GM23338 (cell line): ENCODE results near the gene SPRR1B. TPM values are rescaled to one million over a fixed set of nuclear protein-coding genes. Genes with fewer than 3 reads are reported as not detected.

ENCODE experiments used
- ATAC-seq: fragments of 200-7000 bp; cut with Tn5 transposase; 3 replicates; pipeline ENCODE4 v1.9.1; 2020
- DNase-seq: peaks from one replicate; pipeline ENCODE4 v3.0.0-alpha.2; 2015; ENCODE audit warnings: low spot score
- H2AFZ ChIP-seq: fragments of 200-600 bp; sonication (generic); 2 replicates; pipeline ENCODE4 v1.8.0; 2016; ENCODE audit warnings: antibody characterized with exemption, mild to moderate bottlenecking, moderate library complexity
- H3F3A ChIP-seq: fragments of 200-600 bp; sonication (generic); replicated peaks from 2 replicates; pipeline ENCODE4 v1.8.0; 2017; ENCODE audit warnings: antibody characterized with exemption, mixed run types, low read depth
- H3K27ac ChIP-seq: fragments of 200-600 bp; sonication (generic); 2 replicates; pipeline ENCODE4 v1.6.1; 2016; ENCODE audit warnings: low read depth
- H3K27me3 ChIP-seq: fragments of 200-600 bp; sonication (generic); 2 replicates; pipeline ENCODE4 v1.8.0; 2016; ENCODE audit warnings: mild to moderate bottlenecking, mixed run types, moderate library complexity; ENCODE audit not compliant: insufficient read depth
- H3K36me3 ChIP-seq: fragments of 200-600 bp; sonication (generic); 2 replicates; pipeline ENCODE4 v1.8.0; 2016; ENCODE audit warnings: mild to moderate bottlenecking; ENCODE audit not compliant: insufficient read depth
- H3K4me1 ChIP-seq: fragments of 200-600 bp; sonication (generic); 2 replicates; pipeline ENCODE4 v1.8.0; 2016; ENCODE audit warnings: mild to moderate bottlenecking, moderate library complexity; ENCODE audit not compliant: insufficient read depth
- H3K4me2 ChIP-seq: fragments of 200-600 bp; sonication (generic); 2 replicates; pipeline ENCODE4 v1.7.1; 2017; ENCODE audit warnings: mixed run types
- H3K4me3 ChIP-seq: fragments of 200-600 bp; sonication (generic); 2 replicates; pipeline ENCODE4 v1.6.1; 2016; ENCODE audit warnings: mixed run types
- H3K79me2 ChIP-seq: fragments of 200-600 bp; sonication (generic); replicated peaks from 2 replicates; pipeline ENCODE4 v1.8.0; 2017; ENCODE audit warnings: mild to moderate bottlenecking; ENCODE audit not compliant: insufficient read depth
- H3K9me2 ChIP-seq: fragments of 200-600 bp; sonication (generic); 2 replicates; pipeline ENCODE4 v1.8.0; 2017; ENCODE audit not compliant: insufficient read depth
- H4K20me1 ChIP-seq: fragments of 200-600 bp; sonication (generic); replicated peaks from 2 replicates; pipeline ENCODE4 v1.8.0; 2017; ENCODE audit warnings: mild to moderate bottlenecking; ENCODE audit not compliant: insufficient read depth
- H3K27ac Mint-ChIP-seq: 2 replicates; pipeline ENCODE4 v1.8.0; 2020; ENCODE audit warnings: inconsistent platforms, mild to moderate bottlenecking, moderate library complexity, mixed read lengths
- H3K27me3 Mint-ChIP-seq: 3 replicates; pipeline ENCODE4 v1.8.0; 2022; ENCODE audit warnings: low read depth, mild to moderate bottlenecking, moderate library complexity, mixed read lengths, inconsistent platforms; ENCODE audit not compliant: insufficient read depth, poor library complexity
- H3K36me3 Mint-ChIP-seq: 3 replicates; pipeline ENCODE4 v1.8.0; 2021; ENCODE audit warnings: low read depth, mild to moderate bottlenecking, inconsistent platforms, moderate library complexity, mixed read lengths
- H3K4me1 Mint-ChIP-seq: 3 replicates; pipeline ENCODE4 v1.8.0; 2020; ENCODE audit warnings: mild to moderate bottlenecking, inconsistent platforms, mixed read lengths
- H3K4me3 Mint-ChIP-seq: 3 replicates; pipeline ENCODE4 v1.8.0; 2021; ENCODE audit warnings: moderate library complexity, mild to moderate bottlenecking, inconsistent platforms, mixed read lengths
- H3K9me3 Mint-ChIP-seq: 3 replicates; pipeline ENCODE4 v1.8.0; 2020; ENCODE audit warnings: moderate library complexity, mild to moderate bottlenecking, inconsistent platforms, mixed read lengths
- CREB1 ChIP-seq: fragments of 250-450 bp; sonication (Bioruptor Pico); IDR thresholded peaks from 2 replicates; pipeline ENCODE4 v1.5.0; 2020; ENCODE audit warnings: low read depth, mild to moderate bottlenecking, moderate library complexity
- CTCF ChIP-seq, 2 experiments: fragments of 200-600 bp in 1 of 2; sonication (generic) in 1 of 2; conservative IDR thresholded peaks; 2 replicates each; pipeline versions ENCODE4 v1.5.1 to v1.6.1; 2016 to 2017; ENCODE audit warnings: antibody characterized with exemption in 2 of 2, low read depth in 2 of 2, mild to moderate bottlenecking in 2 of 2, moderate library complexity in 1 of 2
- ETS1 ChIP-seq: IDR thresholded peaks from 2 replicates; pipeline ENCODE4 v1.6.1; 2016; ENCODE audit warnings: antibody characterized with exemption
- NANOG ChIP-seq: IDR thresholded peaks from 2 replicates; pipeline ENCODE4 v1.6.1; 2016; ENCODE audit warnings: antibody characterized with exemption, borderline replicate concordance
- REST ChIP-seq: IDR thresholded peaks from one replicate; pipeline ENCODE4 v1.6.1; 2018; ENCODE audit warnings: antibody characterized with exemption; ENCODE audit not compliant: unreplicated experiment
- ZNF114 ChIP-seq: fragments of 250-450 bp; sonication (Bioruptor Pico); IDR thresholded peaks from 2 replicates; pipeline ENCODE4 v1.5.0; 2020; ENCODE audit warnings: mild to moderate bottlenecking, moderate library complexity
- polyA plus RNA-seq: library from polyadenylated mRNA; unstranded; fragments of >200 nt; fragmentation: Nextera tagmentation; extraction: Ambion mirVana; gene quantifications from 2 replicates; pipeline ENCODE4 v1.2.1, GENCODE V29; 2016
- total RNA-seq: library from RNA; depleted of rRNA; stranded (reverse); fragments of >200 nt; shearing (Covaris generic); gene quantifications from 2 replicates; pipeline ENCODE4 v1.2.3, GENCODE V29; 2014

The SPRR1B gene
- total and polyA plus RNA-seq, 2 experiments from 2014 or later = not detected

DNA sequence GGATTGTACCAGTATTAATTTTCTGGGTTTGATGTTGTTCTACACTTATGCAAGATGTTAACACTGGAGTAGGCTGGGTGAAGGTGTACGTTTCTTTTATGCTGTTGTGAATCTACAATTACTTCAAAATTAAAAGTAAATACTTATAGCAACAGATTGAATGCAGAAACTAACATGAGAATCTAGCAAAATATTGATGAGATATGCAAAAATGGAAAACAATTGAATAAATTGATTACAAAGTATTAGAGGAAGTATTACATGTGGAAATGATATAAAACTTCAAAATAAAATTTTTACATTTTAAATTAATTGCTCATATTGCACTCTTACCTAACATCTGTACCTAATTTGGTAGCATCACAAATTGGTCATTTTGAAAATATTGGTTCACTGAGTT is 35.2 kb upstream of the SPRR1B start:
- H3K27ac ChIP-seq = no peak overlapping the region
- peaks cover 8% of the 10 kb centered on the region; the same call in 2 of the 3 replicates for H3K9me3 Mint-ChIP-seq
- DNase-seq = no peak
- H4K20me1 ChIP-seq = no peaks in the 10 kb centered on the region
- no peak overlapping the region for H2AFZ ChIP-seq
- H3K36me3 Mint-ChIP-seq = no peaks in the 10 kb centered on the region; the same call in 2 of the 3 replicates
- no peak for TF ChIP-seq REST
- TF ChIP-seq NANOG = no peak
- no peak for TF ChIP-seq ETS1
- TF ChIP-seq ZNF114 (CRISPR knock-in tag) = no peak
- no peak for TF ChIP-seq CTCF (conservative IDR thresholded peaks at IDR 0.05; ENCODE audit: low read depth in 2 of 2)
- H3K79me2 ChIP-seq = no peaks in the 10 kb centered on the region
- H3K4me3 Mint-ChIP-seq = no peak overlapping the region
- no peak for ATAC-seq
- no peaks in the 10 kb centered on the region for H3K27me3 ChIP-seq
- no peaks in the 10 kb centered on the region for H3K36me3 ChIP-seq
- no peak overlapping the region for H3K4me2 ChIP-seq
- H3K4me3 ChIP-seq = no peak overlapping the region
- peaks cover 11% of the 10 kb centered on the region; the same call in 2 of the 3 replicates for H3K4me1 Mint-ChIP-seq
- no peaks in the 10 kb centered on the region for H3K9me2 ChIP-seq
- no peaks in the 10 kb centered on the region; the same call in 1 of the 2 replicates for H3K4me1 ChIP-seq
- H3K27me3 Mint-ChIP-seq = no peaks in the 10 kb centered on the region
- no peak overlapping the region for H3K27ac Mint-ChIP-seq
- no peaks in the 10 kb centered on the region for H3F3A ChIP-seq

GRCh38 chr1:152996633-152997400 is 34.2 kb upstream of the SPRR1B start:
- 0 out of 2 replicates have a peak overlapping the region, but pooled peaks have one; percentile 34 for H3K27ac Mint-ChIP-seq
- peaks cover 8% of the 10 kb centered on the region; the same call in 2 of the 3 replicates for H3K9me3 Mint-ChIP-seq
- H4K20me1 ChIP-seq = no peaks in the 10 kb centered on the region
- H3K27me3 ChIP-seq = no peaks in the 10 kb centered on the region
- H3K4me3 ChIP-seq = no peak overlapping the region
- H3K79me2 ChIP-seq = no peaks in the 10 kb centered on the region
- H3K27ac ChIP-seq = no peak overlapping the region
- peak; percentile 84 for ATAC-seq
- H3K36me3 ChIP-seq = no peaks in the 10 kb centered on the region
- no peaks in the 10 kb centered on the region; the same call in 1 of the 2 replicates for H3K4me1 ChIP-seq
- no peaks in the 10 kb centered on the region for H3K9me2 ChIP-seq
- H3K4me1 Mint-ChIP-seq = peaks cover 11% of the 10 kb centered on the region; the same call in 2 of the 3 replicates
- H3K4me3 Mint-ChIP-seq = no peak overlapping the region
- peak; percentile 21 for DNase-seq
- peak overlapping the region; percentile 87 for H2AFZ ChIP-seq
- H3K4me2 ChIP-seq = no peak overlapping the region
- H3K27me3 Mint-ChIP-seq = no peaks in the 10 kb centered on the region
- H3F3A ChIP-seq = no peaks in the 10 kb centered on the region
- no peaks in the 10 kb centered on the region; the same call in 2 of the 3 replicates for H3K36me3 Mint-ChIP-seq
- TF ChIP-seq CREB1 (CRISPR knock-in tag) (no peak), REST (no peak), NANOG (no peak), CTCF (conservative IDR thresholded peaks at IDR 0.05; ENCODE audit: low read depth in 2 of 2) (no peak)
